T-cell (primary cell): Measurements from ENCODE around the gene EPB41L4A. TPM values are rescaled to one million over a fixed set of nuclear protein-coding genes. Genes with fewer than 3 reads are reported as not detected.

Experiments used
- ATAC-seq, 4 experiments: fragments of 200-7000 bp in 3 of 4; fragments of 150-1000 bp in 1 of 4; cut with Tn5 transposase; replicated peaks in 1 of 4; 1 replicate in 3 of 4; 2 replicates in 1 of 4; pipeline ENCODE4 v1.10.0; 2021; ENCODE audit warnings: moderate library complexity in 3 of 4, mild to moderate bottlenecking in 2 of 4, moderate number of reproducible peaks in 1 of 4
- CTCF ChIA-PET, 2 donors: fragments of 300-600 bp; sonication (Branson Sonifier 250); formaldehyde crosslinking; loops; one replicate each; lab custom pipeline; 2022; ENCODE audit warnings: antibody characterized with exemption in 2 of 2; lab: Charles Lee
- POLR2A ChIA-PET, 2 donors: fragments of 300-600 bp; sonication (Branson Sonifier 250); formaldehyde crosslinking; loops; one replicate each; lab custom pipeline; 2022; ENCODE audit warnings: antibody characterized with exemption in 2 of 2; lab: Charles Lee
- DNase-seq, 35 experiments: peaks; one replicate each; pipeline versions ENCODE4 v3.0.0 to v3.0.0-alpha.2; 2013 to 2023
- H3K27ac ChIP-seq: one replicate; pipeline ENCODE4 v1.5.1; 2013; ENCODE audit warnings: low read length
- H3K27me3 ChIP-seq, 2 experiments: replicated peaks in 1 of 2; 1 replicate in 1 of 2; 2 replicates in 1 of 2; pipeline versions ENCODE4 v1.6.1 to v1.7.0; 2013; ENCODE audit warnings: low read length in 1 of 2, mixed read lengths in 1 of 2; ENCODE audit not compliant: control insufficient read depth in 2 of 2, insufficient read depth in 2 of 2; ENCODE audit errors: extremely low read depth in 1 of 2
- H3K36me3 ChIP-seq, 2 donors: 1 replicate in 1 of 2; 2 replicates in 1 of 2; pipeline versions ENCODE4 v1.6.1 to v1.7.0; 2013; ENCODE audit warnings: low read length in 1 of 2; ENCODE audit not compliant: control insufficient read depth in 2 of 2, insufficient read depth in 1 of 2; ENCODE audit errors: extremely low read depth in 1 of 2
- H3K4me1 ChIP-seq, 2 experiments: 1 replicate in 1 of 2; 2 replicates in 1 of 2; pipeline versions ENCODE4 v1.6.1 to v1.7.0; 2013; ENCODE audit warnings: low read length in 2 of 2, mixed read lengths in 1 of 2; ENCODE audit not compliant: insufficient read depth in 2 of 2, control insufficient read depth in 1 of 2; ENCODE audit errors: extremely low read depth in 1 of 2
- H3K4me3 ChIP-seq, 2 donors: 1 replicate in 1 of 2; 2 replicates in 1 of 2; pipeline versions ENCODE4 v1.5.1 to v1.7.0; 2013; ENCODE audit warnings: mild to moderate bottlenecking in 2 of 2, low read length in 1 of 2, moderate library complexity in 1 of 2; ENCODE audit not compliant: control insufficient read depth in 1 of 2; ENCODE audit errors: extremely low read depth in 1 of 2
- H3K9me3 ChIP-seq: 2 replicates; pipeline ENCODE4 v1.7.0; 2013
- H3K27ac Mint-ChIP-seq, 2 donors: one replicate each; pipeline ENCODE4 v1.8.0; 2020 to 2021; ENCODE audit warnings: mild to moderate bottlenecking in 2 of 2, mixed read lengths in 2 of 2
- H3K27me3 Mint-ChIP-seq, 2 donors: one replicate each; pipeline ENCODE4 v1.8.0; 2021 to 2022; ENCODE audit warnings: mixed read lengths in 2 of 2
- H3K36me3 Mint-ChIP-seq: one replicate; pipeline ENCODE4 v1.8.0; 2021; ENCODE audit warnings: mixed read lengths
- H3K4me1 Mint-ChIP-seq, 3 donors: one replicate each; pipeline ENCODE4 v1.8.0; 2020 to 2022; ENCODE audit warnings: mixed read lengths in 3 of 3, mild to moderate bottlenecking in 1 of 3
- H3K4me3 Mint-ChIP-seq, 3 donors: one replicate each; pipeline ENCODE4 v1.8.0; 2020 to 2022; ENCODE audit warnings: mild to moderate bottlenecking in 3 of 3, mixed read lengths in 3 of 3, moderate library complexity in 3 of 3
- H3K9me3 Mint-ChIP-seq, 3 donors: one replicate each; pipeline ENCODE4 v1.8.0; 2020 to 2022; ENCODE audit warnings: mixed read lengths in 3 of 3
- WGBS: methylation state at CpG from one replicate; pipeline ENCODE4 v1.1.5; 2013; ENCODE audit warnings: missing lambda C conversion rate; ENCODE audit not compliant: insufficient coverage; 5-methylcytosine and 5-hydroxymethylcytosine counted together
- total RNA-seq, 35 experiments: library from RNA in 6 of 35; stranded (reverse) in 6 of 35; fragments of 120-200 nt in 1 of 35; gene quantifications; one replicate each; pipeline versions ENCODE4 v1.2.1 to v1.2.4 and lab custom pipeline; 2013 to 2026

EPB41L4A gene
- total RNA-seq, 5 donors from 2014 or later (not counting 1 experiment from before 2014, with no cell fraction given): 0.47 to 2.5 (median 1.5) TPM

GRCh38 chr5:112238473-112238872 lies 180.6 kb downstream of the EPB41L4A start:
- Mint-ChIP-seq H3K27me3 (peaks cover 10 to 26% of the 10 kb centered on the region in 2 donors), H3K4me3 (no peak overlapping the region), H3K36me3 (no peaks in the 10 kb centered on the region), H3K9me3 (no peaks in the 10 kb centered on the region), H3K27ac (no peak overlapping the region), H3K4me1 (no peaks in the 10 kb centered on the region)
- ATAC-seq: no peak
- Histone ChIP-seq H3K4me1 (no peaks in the 10 kb centered on the region), H3K27ac (no peak overlapping the region), H3K36me3 (no peaks in the 10 kb centered on the region), H3K9me3 (no peaks in the 10 kb centered on the region), H3K4me3 (no peak overlapping the region), H3K27me3 (peaks cover 0 to 2% of the 10 kb centered on the region in 2 experiments)
- ChIA-PET POLR2A (no interaction called here), CTCF (no interaction called here)
- no peak for DNase-seq

- H3K4me3 ChIP-seq: no peak overlapping the region
- Mint-ChIP-seq H3K4me3 (no peak overlapping the region), H3K4me1 (no peaks in the 10 kb centered on the region), H3K27me3 (peaks cover 10 to 30% of the 10 kb centered on the region in 2 donors), H3K27ac (no peak overlapping the region), H3K36me3 (no peaks in the 10 kb centered on the region), H3K9me3 (no peaks in the 10 kb centered on the region)
- ChIA-PET POLR2A (no interaction called here), CTCF (no interaction called here)
- no peak for DNase-seq
- H3K9me3 ChIP-seq: no peaks in the 10 kb centered on the region
- WGBS: no CpG with 5 or more reads among the region's 2 CpGs
- H3K36me3 ChIP-seq: no peaks in the 10 kb centered on the region
- ATAC-seq: no peak
- no peaks in the 10 kb centered on the region for H3K4me1 ChIP-seq
- H3K27me3 ChIP-seq: peaks cover 0 to 2% of the 10 kb centered on the region in 2 experiments
- H3K27ac ChIP-seq: no peak overlapping the region
Measured at GRCh38 chr5:112237456-112237855, 181.6 kb downstream of the EPB41L4A start.

- no peak overlapping the region for H3K4me3 ChIP-seq
- H3K36me3 Mint-ChIP-seq: no peaks in the 10 kb centered on the region
Measured at GRCh38 chr5:112234000-112234399, 185.1 kb downstream of the EPB41L4A start.

GRCh38 chr5:112232667-112233066 lies 186.4 kb downstream of the EPB41L4A start:
- no peaks in the 10 kb centered on the region for H3K4me1 ChIP-seq
- POLR2A ChIA-PET: no interaction called here

More at GRCh38 chr5:112234000-112234399, 185.1 kb downstream of the EPB41L4A start:
- peaks cover 2 to 19% of the 10 kb centered on the region in 2 donors for H3K27me3 Mint-ChIP-seq
- Histone ChIP-seq H3K27ac (no peak overlapping the region), H3K9me3 (no peaks in the 10 kb centered on the region), H3K27me3 (peaks cover 0 to 2% of the 10 kb centered on the region in 2 experiments), H3K36me3 (no peaks in the 10 kb centered on the region), H3K4me1 (no peaks in the 10 kb centered on the region)
- no peak for DNase-seq
- ChIA-PET CTCF (no interaction called here), POLR2A (no interaction called here)
- no peak overlapping the region for H3K27ac Mint-ChIP-seq
- no peak for ATAC-seq
- no peaks in the 10 kb centered on the region for H3K9me3 Mint-ChIP-seq
- H3K4me1 Mint-ChIP-seq: no peaks in the 10 kb centered on the region
- WGBS: no CpG with 5 or more reads among the region's 1 CpG
- H3K4me3 Mint-ChIP-seq: no peak overlapping the region

GRCh38 chr5:112230606-112231005 lies 188.5 kb downstream of the EPB41L4A start:
- H3K9me3 ChIP-seq: no peaks in the 10 kb centered on the region
- no peak for ATAC-seq
- Mint-ChIP-seq H3K27me3 (peaks cover 0 to 7% of the 10 kb centered on the region in 2 donors), H3K27ac (no peak overlapping the region), H3K9me3 (no peaks in the 10 kb centered on the region), H3K36me3 (no peaks in the 10 kb centered on the region), H3K4me3 (no peak overlapping the region), H3K4me1 (no peaks in the 10 kb centered on the region)
- H3K27me3 ChIP-seq: no peaks in the 10 kb centered on the region
- H3K27ac ChIP-seq: no peak overlapping the region
- no peaks in the 10 kb centered on the region for H3K36me3 ChIP-seq
- WGBS: no CpG with 5 or more reads among the region's 4 CpGs
- H3K4me3 ChIP-seq: no peak overlapping the region
- CTCF ChIA-PET: no interaction called here
- no peaks in the 10 kb centered on the region for H3K4me1 ChIP-seq
- POLR2A ChIA-PET: interaction anchor here in 1 of 2 donors (0.5 kb wide), 1 partner anchor 14 kb away, joined by 4 read pairs; no protein-coding TSS in a partner anchor
- no peak for DNase-seq

More at GRCh38 chr5:112232667-112233066, 186.4 kb downstream of the EPB41L4A start:
- Mint-ChIP-seq H3K36me3 (no peaks in the 10 kb centered on the region), H3K27ac (no peak overlapping the region), H3K4me3 (no peak overlapping the region), H3K9me3 (no peaks in the 10 kb centered on the region), H3K4me1 (no peaks in the 10 kb centered on the region), H3K27me3 (peaks cover 0 to 19% of the 10 kb centered on the region in 2 donors)
- peaks cover 0 to 2% of the 10 kb centered on the region in 2 experiments for H3K27me3 ChIP-seq
- no peak for DNase-seq
- no peaks in the 10 kb centered on the region for H3K9me3 ChIP-seq
- H3K36me3 ChIP-seq: no peaks in the 10 kb centered on the region
- CTCF ChIA-PET: interaction anchor here in 1 of 2 donors (0.7 kb wide), 1 partner anchor 65 kb away, joined by 7 read pairs; no protein-coding TSS in a partner anchor
- H3K27ac ChIP-seq: no peak overlapping the region
- no peak overlapping the region for H3K4me3 ChIP-seq
- WGBS: no CpG with 5 or more reads among the region's 1 CpG
- ATAC-seq: no peak

- Mint-ChIP-seq H3K9me3 (no peaks in the 10 kb centered on the region), H3K36me3 (no peaks in the 10 kb centered on the region), H3K4me3 (no peak overlapping the region), H3K27ac (no peak overlapping the region), H3K4me1 (no peaks in the 10 kb centered on the region), H3K27me3 (peaks cover 0 to 4% of the 10 kb centered on the region in 2 donors)
- ATAC-seq (no peak), DNase-seq (no peak)
- ChIA-PET CTCF (interaction anchor here in 1 of 2 donors (0.7 kb wide), 1 partner anchor 11 kb away, joined by 3 read pairs; no protein-coding TSS in a partner anchor), POLR2A (no interaction called here)
- Histone ChIP-seq H3K27ac (no peak overlapping the region), H3K27me3 (no peaks in the 10 kb centered on the region), H3K9me3 (no peaks in the 10 kb centered on the region), H3K4me3 (no peak overlapping the region), H3K4me1 (no peaks in the 10 kb centered on the region), H3K36me3 (no peaks in the 10 kb centered on the region)
- WGBS: 60% methylated on average over 1 of the region's 2 CpGs
Measured at GRCh38 chr5:112228667-112229066, 190.4 kb downstream of the EPB41L4A start.
